CD4-positive, alpha-beta T cell (primary cell): ENCODE results near the gene KDM4F. TPM values are rescaled to one million over a fixed set of nuclear protein-coding genes. Genes with fewer than 3 reads are reported as not detected.
"Not testable (repeated sequence)": the region's sequence is repeated elsewhere in the genome, so short reads cannot be mapped to it uniquely, and the experiment has no call there.

Experiments
- ATAC-seq: fragments of 200-7000 bp; cut with Tn5 transposase; one replicate; pipeline ENCODE4 v1.10.0; 2022; ENCODE audit warnings: mild to moderate bottlenecking; ENCODE audit not compliant: poor library complexity
- CTCF ChIA-PET: fragments of 350-600 bp; sonication (Branson Sonifier 250); formaldehyde crosslinking; loops from one replicate; lab custom pipeline; 2021; ENCODE audit warnings: antibody characterized with exemption, inconsistent platforms; lab: Charles Lee
- POLR2A ChIA-PET: fragments of 350-600 bp; sonication (Branson Sonifier 250); formaldehyde crosslinking; loops from one replicate; lab custom pipeline; 2021; ENCODE audit warnings: antibody characterized with exemption, inconsistent platforms; lab: Charles Lee
- DNase-seq, 14 experiments: peaks; one replicate each; pipeline ENCODE4 v3.0.0-alpha.2; 2013 to 2020; ENCODE audit warnings: mixed read lengths in 2 of 14
- H3K27ac ChIP-seq, 2 donors: one replicate each; pipeline versions ENCODE4 v1.5.1 to v1.7.0; 2013; ENCODE audit warnings: low read length in 2 of 2, low read depth in 1 of 2, mild to moderate bottlenecking in 1 of 2
- H3K27me3 ChIP-seq, 2 experiments: 1 replicate in 1 of 2; 2 replicates in 1 of 2; pipeline versions ENCODE4 v1.6.1 to v1.7.0; 2013; ENCODE audit warnings: low read length in 2 of 2, control low read depth in 1 of 2, mild to moderate bottlenecking in 1 of 2, moderate library complexity in 1 of 2; ENCODE audit not compliant: insufficient read depth in 2 of 2, control insufficient read depth in 1 of 2
- H3K36me3 ChIP-seq: one replicate; pipeline ENCODE4 v1.6.1; 2013; ENCODE audit warnings: low read length, control low read depth; ENCODE audit not compliant: insufficient read depth
- H3K4me1 ChIP-seq: one replicate; pipeline ENCODE4 v1.6.1; 2013; ENCODE audit warnings: low read length, control low read depth; ENCODE audit not compliant: insufficient read depth
- H3K4me3 ChIP-seq: one replicate; pipeline ENCODE4 v1.5.1; 2013; ENCODE audit warnings: mild to moderate bottlenecking, low read length, moderate library complexity
- H3K9me3 ChIP-seq, 2 experiments: 1 replicate in 1 of 2; 2 replicates in 1 of 2; pipeline versions ENCODE4 v1.6.1 to v1.7.0; 2013; ENCODE audit warnings: low read length in 2 of 2, mild to moderate bottlenecking in 2 of 2, control low read depth in 1 of 2, moderate library complexity in 1 of 2; ENCODE audit not compliant: control insufficient read depth in 1 of 2, insufficient read depth in 1 of 2
- H3K27ac Mint-ChIP-seq: one replicate; pipeline ENCODE4 v1.8.0; 2020; ENCODE audit warnings: mixed read lengths
- H3K27me3 Mint-ChIP-seq: one replicate; pipeline ENCODE4 v1.8.0; 2021; ENCODE audit warnings: mixed read lengths
- H3K36me3 Mint-ChIP-seq: one replicate; pipeline ENCODE4 v1.8.0; 2021; ENCODE audit warnings: low read depth, mixed read lengths
- H3K4me1 Mint-ChIP-seq: one replicate; pipeline ENCODE4 v1.8.0; 2021; ENCODE audit warnings: low read depth, mixed read lengths
- H3K4me3 Mint-ChIP-seq: one replicate; pipeline ENCODE4 v1.8.0; 2020; ENCODE audit warnings: mild to moderate bottlenecking, mixed read lengths
- H3K9me3 Mint-ChIP-seq: one replicate; pipeline ENCODE4 v1.8.0; 2020; ENCODE audit warnings: mixed read lengths
- intact Hi-C, 2 experiments: fragments of 100-400 bp; cut with DNase I in 1 of 2; cut with micrococcal nuclease in 1 of 2; formaldehyde crosslinking; loops; one replicate each; pipeline versions ENCODE4 v1.15.1 to v1.9.0; 2023 to 2025; cut with DNase I, micrococcal nuclease
- polyA plus RNA-seq, 2 donors: library from polyadenylated mRNA; unstranded; fragments of 120-200 nt; gene quantifications; one replicate each; pipeline ENCODE4 v1.2.1, GENCODE V29; 2013
- total RNA-seq, 174 experiments: library from RNA in 2 of 174; stranded (reverse) in 2 of 174; gene quantifications; one replicate each; pipeline ENCODE4 v1.2.3 and lab custom pipeline; 2021 to 2026
- TF ChIP-seq, protein P1 (sequence below): fragments of 200-600 bp; IDR thresholded peaks from one replicate; pipeline ENCODE4 v1.8.0; 2022; ENCODE audit warnings: antibody characterized with exemption, mild to moderate bottlenecking

Gene KDM4F
- total RNA-seq (not detected), total RNA-seq (lab: John Stamatoyannopoulos, UW) (0 to 0.06 (median 0) reads per million in 172 experiments)
- not detected for polyA plus RNA-seq (2013, experiment 1 of 2)
- polyA plus RNA-seq (2013, experiment 2 of 2): not detected

DNA sequence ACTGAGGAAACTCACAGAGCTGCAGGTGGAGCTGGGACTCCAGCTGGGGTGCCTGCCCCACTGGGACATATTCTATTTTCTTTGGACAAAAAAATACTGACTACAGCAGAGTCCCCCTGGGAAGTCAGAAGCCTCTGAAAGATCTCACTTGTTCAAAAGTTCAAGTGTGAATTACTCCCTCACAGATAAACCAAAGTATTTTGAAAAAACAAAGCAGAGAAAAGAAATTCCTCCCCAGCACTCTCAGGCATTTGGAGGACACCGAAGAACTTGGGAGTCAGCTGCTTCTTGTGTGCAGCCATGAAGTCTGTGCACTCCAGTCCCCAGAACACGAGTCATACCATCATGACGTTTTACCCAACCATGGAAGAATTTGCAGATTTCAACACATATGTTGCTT is at the start of gene KDM4F:
Gene KDM4F (plus strand): TSS at position 301 of the 400 bp plus-strand sequence.
- intact Hi-C loops, H3K27ac Mint-ChIP-seq, H3K4me3 Mint-ChIP-seq, H3K36me3 Mint-ChIP-seq, POLR2A ChIA-PET, DNase-seq, CTCF ChIA-PET, ATAC-seq, H3K36me3 ChIP-seq, H3K9me3 ChIP-seq, H3K4me3 ChIP-seq, H3K27ac ChIP-seq, H3K9me3 Mint-ChIP-seq, H3K4me1 ChIP-seq, H3K4me1 Mint-ChIP-seq: not testable (repeated sequence)
- H3K27me3 ChIP-seq: peaks cover 12 to 19% of the 10 kb centered on the region in 2 experiments
- H3K27me3 Mint-ChIP-seq: peaks cover 53% of the 10 kb centered on the region

DNA sequence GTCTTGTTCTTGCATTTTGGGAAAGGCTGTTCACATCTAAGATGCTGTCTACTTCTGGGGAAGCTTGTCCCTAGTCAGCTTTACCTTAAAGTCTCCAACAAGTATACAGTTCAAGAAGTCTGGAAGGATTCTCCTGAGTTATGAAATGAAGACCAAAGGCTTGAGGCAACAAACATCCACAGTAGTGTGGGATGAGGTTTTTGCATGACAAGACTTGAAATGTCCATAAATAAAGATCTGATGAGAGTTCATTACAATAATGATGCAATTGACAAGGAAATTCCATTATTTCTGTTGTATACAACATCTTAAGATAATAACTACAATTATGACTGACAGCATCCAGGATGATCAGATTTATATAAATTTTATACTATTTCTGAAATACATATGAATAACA is 45.5 kb upstream of the KDM4F start:
- ChIA-PET POLR2A (no interaction called here), CTCF (no interaction called here)
- TF ChIP-seq, protein P1, sequence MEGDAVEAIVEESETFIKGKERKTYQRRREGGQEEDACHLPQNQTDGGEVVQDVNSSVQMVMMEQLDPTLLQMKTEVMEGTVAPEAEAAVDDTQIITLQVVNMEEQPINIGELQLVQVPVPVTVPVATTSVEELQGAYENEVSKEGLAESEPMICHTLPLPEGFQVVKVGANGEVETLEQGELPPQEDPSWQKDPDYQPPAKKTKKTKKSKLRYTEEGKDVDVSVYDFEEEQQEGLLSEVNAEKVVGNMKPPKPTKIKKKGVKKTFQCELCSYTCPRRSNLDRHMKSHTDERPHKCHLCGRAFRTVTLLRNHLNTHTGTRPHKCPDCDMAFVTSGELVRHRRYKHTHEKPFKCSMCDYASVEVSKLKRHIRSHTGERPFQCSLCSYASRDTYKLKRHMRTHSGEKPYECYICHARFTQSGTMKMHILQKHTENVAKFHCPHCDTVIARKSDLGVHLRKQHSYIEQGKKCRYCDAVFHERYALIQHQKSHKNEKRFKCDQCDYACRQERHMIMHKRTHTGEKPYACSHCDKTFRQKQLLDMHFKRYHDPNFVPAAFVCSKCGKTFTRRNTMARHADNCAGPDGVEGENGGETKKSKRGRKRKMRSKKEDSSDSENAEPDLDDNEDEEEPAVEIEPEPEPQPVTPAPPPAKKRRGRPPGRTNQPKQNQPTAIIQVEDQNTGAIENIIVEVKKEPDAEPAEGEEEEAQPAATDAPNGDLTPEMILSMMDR: no peak
- DNase-seq: no peak
- Histone ChIP-seq H3K9me3 (no peaks in the 10 kb centered on the region), H3K4me3 (no peak overlapping the region), H3K4me1 (no peaks in the 10 kb centered on the region), H3K27me3 (no peaks in the 10 kb centered on the region), H3K27ac (no peak overlapping the region), H3K36me3 (no peaks in the 10 kb centered on the region)
- Mint-ChIP-seq H3K4me1 (no peaks in the 10 kb centered on the region), H3K36me3 (no peaks in the 10 kb centered on the region), H3K4me3 (no peak overlapping the region), H3K27me3 (peaks cover 9% of the 10 kb centered on the region), H3K9me3 (no peaks in the 10 kb centered on the region), H3K27ac (no peak overlapping the region)
- intact Hi-C loops: no loop called here
- ATAC-seq: no peak

DNA sequence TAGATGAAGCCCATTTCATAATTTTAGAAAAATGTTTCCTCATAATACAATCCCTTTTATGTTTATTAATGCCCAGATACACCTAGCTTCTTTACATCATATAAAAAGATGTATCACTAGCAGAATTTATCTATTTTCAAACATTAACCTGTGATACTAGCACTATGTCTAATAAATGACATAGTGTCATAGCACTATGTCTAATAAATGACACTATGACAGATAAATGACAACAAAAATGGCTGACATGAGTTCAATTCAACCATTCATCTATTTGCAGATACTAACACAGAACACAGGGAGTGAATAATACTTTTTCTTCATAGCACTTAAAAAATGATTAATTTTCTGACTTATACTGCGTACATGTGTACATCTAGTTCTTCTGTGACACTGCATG is 43.6 kb upstream of the KDM4F start:
- DNase-seq (no peak), ATAC-seq (no peak)
- Histone ChIP-seq H3K4me1 (no peaks in the 10 kb centered on the region), H3K27me3 (no peaks in the 10 kb centered on the region), H3K27ac (no peak overlapping the region), H3K4me3 (no peak overlapping the region), H3K36me3 (no peaks in the 10 kb centered on the region), H3K9me3 (no peaks in the 10 kb centered on the region)
- POLR2A ChIA-PET: no interaction called here
- no peak overlapping the region for H3K4me3 Mint-ChIP-seq
- H3K9me3 Mint-ChIP-seq: no peaks in the 10 kb centered on the region
- H3K36me3 Mint-ChIP-seq: no peaks in the 10 kb centered on the region
- intact Hi-C loops: no loop called here
- H3K4me1 Mint-ChIP-seq: no peaks in the 10 kb centered on the region
- CTCF ChIA-PET: no interaction called here
- TF ChIP-seq, protein P1: no peak
- H3K27me3 Mint-ChIP-seq: peaks cover 15% of the 10 kb centered on the region
- H3K27ac Mint-ChIP-seq: no peak overlapping the region

DNA sequence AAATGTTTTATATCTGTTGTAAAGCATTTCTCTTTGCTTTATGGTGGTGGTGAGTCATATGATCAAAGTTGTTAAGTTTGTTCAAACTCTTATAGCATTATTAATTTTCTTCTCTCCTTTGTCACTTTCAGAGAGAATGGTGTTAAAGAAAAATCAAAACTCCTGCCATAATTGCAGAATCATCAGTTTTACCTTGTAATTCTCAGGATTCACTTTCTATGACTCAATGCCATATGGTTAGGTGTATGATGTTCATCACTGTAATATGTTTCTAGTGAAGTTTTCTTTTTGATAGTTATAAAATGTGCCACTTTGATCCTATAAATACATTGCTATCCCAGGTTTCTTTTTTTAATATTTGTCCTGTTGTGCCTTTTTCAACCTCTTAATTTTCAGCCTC is 37.8 kb upstream of the KDM4F start:
- ATAC-seq: no peak
- ChIA-PET POLR2A (no interaction called here), CTCF (no interaction called here)
- Mint-ChIP-seq H3K27ac (no peak overlapping the region), H3K36me3 (no peaks in the 10 kb centered on the region), H3K27me3 (peaks cover 26% of the 10 kb centered on the region), H3K4me1 (no peaks in the 10 kb centered on the region), H3K9me3 (no peaks in the 10 kb centered on the region), H3K4me3 (no peak overlapping the region)
- Histone ChIP-seq H3K4me3 (no peak overlapping the region), H3K27me3 (peaks cover 7 to 9% of the 10 kb centered on the region in 2 experiments), H3K4me1 (no peaks in the 10 kb centered on the region), H3K9me3 (peaks cover 0 to 4% of the 10 kb centered on the region in 2 experiments), H3K27ac (no peak overlapping the region), H3K36me3 (no peaks in the 10 kb centered on the region)
- intact Hi-C loops: no loop called here
- TF ChIP-seq, protein P1: no peak
- DNase-seq: no peak
